ENCODE measurements around the gene TSHR. TPM values are rescaled to one million over a fixed set of nuclear protein-coding genes. Genes with fewer than 3 reads are reported as not detected.

TSHR gene
- total and polyA plus RNA-seq, 2 of the 4 experiments (the other 2 are of a cell fraction): not detected

DNA sequence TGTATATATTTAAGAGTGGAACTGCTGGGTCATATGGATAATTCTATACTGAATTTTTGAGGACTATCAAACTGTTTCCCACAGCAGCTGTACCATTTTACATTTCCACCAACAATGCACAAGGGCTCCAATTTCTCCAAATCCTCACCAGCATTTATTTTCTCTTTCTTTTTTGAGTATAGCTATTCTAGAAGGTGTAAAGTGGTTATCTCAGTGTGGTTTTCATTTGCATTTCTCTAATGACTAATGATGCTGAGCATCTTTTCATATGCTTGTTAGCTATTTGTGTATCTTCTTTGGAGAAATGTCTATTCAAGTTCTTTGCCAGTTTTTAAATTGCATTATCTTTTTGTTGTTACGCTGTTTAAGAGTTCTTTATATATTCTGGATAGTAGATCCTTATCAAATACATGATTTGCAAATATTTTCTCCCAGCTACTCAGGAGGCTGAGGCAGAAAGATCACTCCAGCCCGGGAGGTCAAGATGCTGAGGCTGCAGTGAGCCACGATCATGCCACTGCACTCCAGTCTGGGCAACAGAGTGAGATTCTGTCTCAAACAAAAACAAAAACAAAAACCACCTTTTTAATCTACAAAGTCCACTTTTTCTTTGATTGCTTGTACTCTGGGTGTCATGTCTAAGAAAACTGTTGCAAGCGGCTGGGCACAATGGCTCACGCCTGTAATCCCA lies 232.6 kb downstream of the TSHR start:
- Histone ChIP-seq H2AK5ac (ENCODE audit: low read depth, low read length) (no peak overlapping the region), H2AFZ (replicated peaks; ENCODE audit: low read length, poor library complexity) (no peak overlapping the region), H3K9me3 (ENCODE audit: control insufficient read depth, insufficient read depth, low read length) (no peaks in the 10 kb centered on the region), H4K20me1 (ENCODE audit: insufficient read depth, low read length) (no peaks in the 10 kb centered on the region), H2AK9ac (replicated peaks; ENCODE audit: low read depth, low read length, poor library complexity) (no peak overlapping the region), H3K9me1 (ENCODE audit: insufficient read depth, low read length) (no peaks in the 10 kb centered on the region), H3K4me2 (ENCODE audit: low read depth, low read length) (no peak overlapping the region), H3K36me3 (ENCODE audit: control insufficient read depth, insufficient read depth, low read length) (peaks cover 3% of the 10 kb centered on the region), H4K8ac (ENCODE audit: low read depth in 2 of 2, low read length in 2 of 2) (no peak overlapping the region), H2BK5ac (ENCODE audit: low read depth, low read length, poor library complexity, severe bottlenecking) (no peak overlapping the region), H4K91ac (ENCODE audit: insufficient read depth, low read depth, low read length) (no peak overlapping the region), H3K4me3 (ENCODE audit: insufficient read depth, low read depth, low read length) (no peak overlapping the region), H2BK120ac (ENCODE audit: low read depth, low read length) (no peak overlapping the region), H3K27me3 (ENCODE audit: control insufficient read depth, insufficient read depth, low read length) (no peaks in the 10 kb centered on the region), H3K4me1 (ENCODE audit: control insufficient read depth, insufficient read depth, low read length) (no peaks in the 10 kb centered on the region), H3K27ac (ENCODE audit: insufficient read depth, low read length) (no peak overlapping the region), H3K56ac (ENCODE audit: extremely low read depth, insufficient read depth, low read length) (no peak overlapping the region), H3K4ac (ENCODE audit: low read depth, low read length) (no peak overlapping the region), H3K79me1 (ENCODE audit: low read depth in 1 of 2, low read length in 2 of 2) (peaks cover 4 to 7% of the 10 kb centered on the region in 2 experiments; a peak in 1 of 4 replicates), H2BK15ac (ENCODE audit: low read depth, low read length) (no peak overlapping the region), H3K18ac (ENCODE audit: low read depth, low read length) (no peak overlapping the region), H3K23ac (ENCODE audit: low read depth, low read length) (no peak overlapping the region), H4K5ac (ENCODE audit: low read depth, low read length) (no peak overlapping the region), H3K14ac (replicated peaks; ENCODE audit: low read depth, low read length) (no peak overlapping the region), H2BK20ac (ENCODE audit: low read depth, low read length) (no peak overlapping the region), H3K9ac (ENCODE audit: low read depth, low read length) (no peak overlapping the region)
- DNase-seq (no peak), ATAC-seq (ENCODE audit: low read depth) (no peak)
- dilution Hi-C loops (cut with HindIII; ENCODE audit: low sequenced_read_pairs, unreplicated experiment): no loop called here
- BruUV-seq (replicated peaks): no TSS peak
- TF ChIP-seq, protein P1, sequence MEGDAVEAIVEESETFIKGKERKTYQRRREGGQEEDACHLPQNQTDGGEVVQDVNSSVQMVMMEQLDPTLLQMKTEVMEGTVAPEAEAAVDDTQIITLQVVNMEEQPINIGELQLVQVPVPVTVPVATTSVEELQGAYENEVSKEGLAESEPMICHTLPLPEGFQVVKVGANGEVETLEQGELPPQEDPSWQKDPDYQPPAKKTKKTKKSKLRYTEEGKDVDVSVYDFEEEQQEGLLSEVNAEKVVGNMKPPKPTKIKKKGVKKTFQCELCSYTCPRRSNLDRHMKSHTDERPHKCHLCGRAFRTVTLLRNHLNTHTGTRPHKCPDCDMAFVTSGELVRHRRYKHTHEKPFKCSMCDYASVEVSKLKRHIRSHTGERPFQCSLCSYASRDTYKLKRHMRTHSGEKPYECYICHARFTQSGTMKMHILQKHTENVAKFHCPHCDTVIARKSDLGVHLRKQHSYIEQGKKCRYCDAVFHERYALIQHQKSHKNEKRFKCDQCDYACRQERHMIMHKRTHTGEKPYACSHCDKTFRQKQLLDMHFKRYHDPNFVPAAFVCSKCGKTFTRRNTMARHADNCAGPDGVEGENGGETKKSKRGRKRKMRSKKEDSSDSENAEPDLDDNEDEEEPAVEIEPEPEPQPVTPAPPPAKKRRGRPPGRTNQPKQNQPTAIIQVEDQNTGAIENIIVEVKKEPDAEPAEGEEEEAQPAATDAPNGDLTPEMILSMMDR (conservative IDR thresholded peaks at IDR 0.05; ENCODE audit: low read depth, low read length): no peak
- no peak for TF ChIP-seq RCOR1 (IDR thresholded peaks at IDR 0.05; ENCODE audit: insufficient replicate concordance, low read length)
- no peak for TF ChIP-seq MAFK (IDR thresholded peaks at IDR 0.05; ENCODE audit: low read depth, low read length)
- TF ChIP-seq CHD1 (IDR thresholded peaks at IDR 0.05; ENCODE audit: low read depth, low read length): no peak
- no peak for TF ChIP-seq FOS (IDR thresholded peaks at IDR 0.05; ENCODE audit: low read depth, low read length)
- TF ChIP-seq MAZ (IDR thresholded peaks at IDR 0.05; ENCODE audit: borderline replicate concordance, low read depth, low read length): no peak
- no peak for TF ChIP-seq CEBPB (IDR thresholded peaks at IDR 0.05; ENCODE audit: low read depth, low read length)
- no peak for TF ChIP-seq POLR2A (IDR thresholded peaks at IDR 0.05; ENCODE audit: low read depth, low read length)
- TF ChIP-seq, protein P2, sequence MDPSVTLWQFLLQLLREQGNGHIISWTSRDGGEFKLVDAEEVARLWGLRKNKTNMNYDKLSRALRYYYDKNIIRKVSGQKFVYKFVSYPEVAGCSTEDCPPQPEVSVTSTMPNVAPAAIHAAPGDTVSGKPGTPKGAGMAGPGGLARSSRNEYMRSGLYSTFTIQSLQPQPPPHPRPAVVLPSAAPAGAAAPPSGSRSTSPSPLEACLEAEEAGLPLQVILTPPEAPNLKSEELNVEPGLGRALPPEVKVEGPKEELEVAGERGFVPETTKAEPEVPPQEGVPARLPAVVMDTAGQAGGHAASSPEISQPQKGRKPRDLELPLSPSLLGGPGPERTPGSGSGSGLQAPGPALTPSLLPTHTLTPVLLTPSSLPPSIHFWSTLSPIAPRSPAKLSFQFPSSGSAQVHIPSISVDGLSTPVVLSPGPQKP (IDR thresholded peaks at IDR 0.05; ENCODE audit: borderline replicate concordance, low read depth, low read length): no peak
- TF ChIP-seq SMC3 (IDR thresholded peaks at IDR 0.05; ENCODE audit: low read depth, low read length): no peak
- TF ChIP-seq BHLHE40 (IDR thresholded peaks at IDR 0.05; ENCODE audit: low read depth, low read length): no peak
- TF ChIP-seq RFX5 (IDR thresholded peaks at IDR 0.05; ENCODE audit: low read depth, low read length): no peak
- no peak for TF ChIP-seq MXI1 (IDR thresholded peaks at IDR 0.05; ENCODE audit: borderline replicate concordance, low read depth, low read length)
- TF ChIP-seq, protein P3, sequence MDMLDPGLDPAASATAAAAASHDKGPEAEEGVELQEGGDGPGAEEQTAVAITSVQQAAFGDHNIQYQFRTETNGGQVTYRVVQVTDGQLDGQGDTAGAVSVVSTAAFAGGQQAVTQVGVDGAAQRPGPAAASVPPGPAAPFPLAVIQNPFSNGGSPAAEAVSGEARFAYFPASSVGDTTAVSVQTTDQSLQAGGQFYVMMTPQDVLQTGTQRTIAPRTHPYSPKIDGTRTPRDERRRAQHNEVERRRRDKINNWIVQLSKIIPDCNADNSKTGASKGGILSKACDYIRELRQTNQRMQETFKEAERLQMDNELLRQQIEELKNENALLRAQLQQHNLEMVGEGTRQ (IDR thresholded peaks at IDR 0.05; ENCODE audit: low read depth, low read length): no peak
- TF ChIP-seq NFE2L2 (IDR thresholded peaks at IDR 0.05; ENCODE audit: low read depth, low read length): no peak
- TF ChIP-seq RAD21 (IDR thresholded peaks at IDR 0.05; ENCODE audit: low read length): no peak
- WGBS, 2 experiments (ENCODE audit: extremely low coverage in 2 of 2, insufficient read length in 1 of 2): no CpG with 5 or more reads among the region's 5 CpGs
- CTCF ChIA-PET: interaction anchor here (0.6 kb wide), 1 partner anchor 296 kb away, joined by 3 read pairs; no protein-coding TSS in a partner anchor
- in situ Hi-C loops (cut with MboI; ENCODE audit: low sequenced_read_pairs): no loop called here
- intact Hi-C loops (cut with micrococcal nuclease): no loop called here
- POLR2A ChIA-PET (ENCODE audit: unreplicated experiment): no interaction called here
